ENCODE measurements around the gene DHRS4. TPM values are rescaled to one million over a fixed set of nuclear protein-coding genes. Genes with fewer than 3 reads are reported as not detected.

DHRS4 gene
- total and polyA plus RNA-seq, 8 donors: 28.1 to 41.4 (median 37.1) TPM

DNA sequence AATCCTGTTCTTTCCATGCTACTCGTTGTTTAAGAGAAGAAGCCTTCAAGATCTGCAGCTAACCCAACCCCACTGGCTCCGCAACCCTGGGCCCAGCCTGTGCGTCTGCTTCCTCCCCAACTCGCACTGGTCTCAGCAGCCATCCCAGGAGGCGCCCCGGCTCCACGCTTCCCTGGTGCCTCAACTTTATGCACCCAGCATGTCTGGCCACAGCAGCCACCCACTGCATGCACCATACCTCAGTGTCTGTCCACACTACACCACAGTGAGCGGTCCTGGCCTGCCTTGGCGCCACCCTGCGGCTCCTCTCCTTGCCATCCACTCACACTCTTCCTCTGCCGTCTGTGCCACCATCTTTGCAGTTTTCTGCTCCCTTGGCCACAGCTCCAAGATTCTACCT, 27.0 kb upstream of the DHRS4 start:
- peak in 1 of 4 donors; percentile 80 for DNase-seq
- Histone ChIP-seq H3K27ac (no peak overlapping the region), H3K36me3 (no peaks in the 10 kb centered on the region), H3K27me3 (no peaks in the 10 kb centered on the region), H3K4me1 (no peaks in the 10 kb centered on the region), H3K4me3 (no peak overlapping the region), H3K9me3 (no peaks in the 10 kb centered on the region)
- intact Hi-C loops (cut with DNase I): no loop called here
- no peak for ATAC-seq
- TF ChIP-seq, protein P1, sequence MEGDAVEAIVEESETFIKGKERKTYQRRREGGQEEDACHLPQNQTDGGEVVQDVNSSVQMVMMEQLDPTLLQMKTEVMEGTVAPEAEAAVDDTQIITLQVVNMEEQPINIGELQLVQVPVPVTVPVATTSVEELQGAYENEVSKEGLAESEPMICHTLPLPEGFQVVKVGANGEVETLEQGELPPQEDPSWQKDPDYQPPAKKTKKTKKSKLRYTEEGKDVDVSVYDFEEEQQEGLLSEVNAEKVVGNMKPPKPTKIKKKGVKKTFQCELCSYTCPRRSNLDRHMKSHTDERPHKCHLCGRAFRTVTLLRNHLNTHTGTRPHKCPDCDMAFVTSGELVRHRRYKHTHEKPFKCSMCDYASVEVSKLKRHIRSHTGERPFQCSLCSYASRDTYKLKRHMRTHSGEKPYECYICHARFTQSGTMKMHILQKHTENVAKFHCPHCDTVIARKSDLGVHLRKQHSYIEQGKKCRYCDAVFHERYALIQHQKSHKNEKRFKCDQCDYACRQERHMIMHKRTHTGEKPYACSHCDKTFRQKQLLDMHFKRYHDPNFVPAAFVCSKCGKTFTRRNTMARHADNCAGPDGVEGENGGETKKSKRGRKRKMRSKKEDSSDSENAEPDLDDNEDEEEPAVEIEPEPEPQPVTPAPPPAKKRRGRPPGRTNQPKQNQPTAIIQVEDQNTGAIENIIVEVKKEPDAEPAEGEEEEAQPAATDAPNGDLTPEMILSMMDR (IDR thresholded peaks at IDR 0.05): no peak

DNA sequence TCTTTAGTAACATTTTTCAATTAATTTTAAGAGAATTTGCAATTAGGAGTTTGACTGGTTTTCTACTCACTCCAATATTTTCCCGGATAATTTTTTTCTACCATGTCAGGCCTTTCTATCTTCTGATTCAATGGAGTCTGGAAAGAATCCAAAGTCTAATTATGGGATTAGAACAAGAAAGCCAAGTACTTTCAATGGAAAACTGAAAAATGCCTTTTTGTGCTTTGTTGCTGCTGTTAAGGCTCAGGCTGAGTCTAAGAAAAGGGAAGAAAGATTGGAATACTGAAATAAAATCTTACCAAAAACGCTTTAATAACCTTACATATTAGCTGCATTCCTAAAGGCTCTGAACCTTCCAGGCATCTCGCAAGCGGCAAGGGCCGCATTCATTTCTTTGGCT, 24.4 kb upstream of the DHRS4 start:
- ATAC-seq (no peak), DNase-seq (no peak)
- Histone ChIP-seq H3K36me3 (no peaks in the 10 kb centered on the region), H3K4me3 (no peak overlapping the region), H3K27me3 (no peaks in the 10 kb centered on the region), H3K27ac (no peak overlapping the region), H3K9me3 (no peaks in the 10 kb centered on the region), H3K4me1 (no peaks in the 10 kb centered on the region)
- TF ChIP-seq, protein P1 (IDR thresholded peaks at IDR 0.05): no peak
- intact Hi-C loops (cut with DNase I): no loop called here

DNA sequence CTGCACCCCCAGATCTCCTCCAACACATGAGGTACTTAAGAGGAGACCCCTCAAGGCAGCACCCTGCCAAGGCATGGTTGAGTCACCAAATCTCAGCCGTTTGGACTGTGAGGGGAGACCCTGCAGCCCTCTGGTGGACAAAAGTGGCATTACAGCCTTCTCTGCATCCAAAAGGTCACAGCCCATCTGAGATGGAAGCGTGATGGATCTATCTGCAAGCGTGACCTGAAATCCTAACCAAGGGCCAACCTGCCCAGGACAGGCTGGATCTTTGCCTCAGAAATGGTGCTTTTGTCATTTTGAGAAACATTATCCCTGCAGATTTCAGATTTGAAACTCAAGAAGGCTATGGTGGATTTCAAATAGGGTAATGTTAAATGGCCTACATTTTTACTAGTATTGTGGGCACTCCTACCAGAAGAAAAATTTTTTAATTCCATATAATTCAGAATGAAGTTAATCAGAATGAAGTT, 23.7 kb upstream of the DHRS4 start:
- peak in 3 of 4 donors; percentile 58 to 78 (median 60) for DNase-seq
- intact Hi-C loops (cut with DNase I): no loop called here
- TF ChIP-seq, protein P1 (IDR thresholded peaks at IDR 0.05): peak; percentile 86 to 95

DNA sequence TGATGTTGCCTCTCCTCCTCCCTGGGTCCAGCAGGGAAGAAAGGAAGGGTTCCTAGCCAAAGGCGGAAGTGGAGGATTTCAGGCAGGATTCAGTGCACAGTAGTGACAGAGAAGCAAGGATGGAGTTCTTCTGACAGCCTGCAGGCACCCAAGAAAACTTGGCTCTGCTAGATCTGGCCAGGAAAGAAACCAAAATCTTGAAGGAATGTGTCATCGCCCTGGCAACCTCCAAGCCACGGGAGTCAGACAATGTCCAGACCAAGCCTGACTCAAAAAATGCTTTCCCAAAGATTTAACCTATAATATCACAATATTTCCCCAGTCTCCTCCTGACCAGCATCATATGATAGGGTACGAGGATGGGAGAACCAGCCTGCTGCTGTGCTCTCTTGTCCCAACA, 22.8 kb upstream of the DHRS4 start:
- Histone ChIP-seq H3K4me1 (no peaks in the 10 kb centered on the region), H3K4me3 (no peak overlapping the region), H3K36me3 (no peaks in the 10 kb centered on the region), H3K27ac (no peak overlapping the region), H3K27me3 (no peaks in the 10 kb centered on the region), H3K9me3 (no peaks in the 10 kb centered on the region)
- ATAC-seq: no peak
- no peak for DNase-seq
- TF ChIP-seq, protein P1 (IDR thresholded peaks at IDR 0.05): no peak
- intact Hi-C loops (cut with DNase I): no loop called here

More for the DNA sequence above, 23.7 kb upstream of the DHRS4 start:
- peak; percentile 95 for ATAC-seq
- Histone ChIP-seq H3K27ac (no peak overlapping the region), H3K9me3 (no peaks in the 10 kb centered on the region), H3K36me3 (no peaks in the 10 kb centered on the region), H3K4me3 (no peak overlapping the region), H3K4me1 (no peaks in the 10 kb centered on the region), H3K27me3 (no peaks in the 10 kb centered on the region)

DNA sequence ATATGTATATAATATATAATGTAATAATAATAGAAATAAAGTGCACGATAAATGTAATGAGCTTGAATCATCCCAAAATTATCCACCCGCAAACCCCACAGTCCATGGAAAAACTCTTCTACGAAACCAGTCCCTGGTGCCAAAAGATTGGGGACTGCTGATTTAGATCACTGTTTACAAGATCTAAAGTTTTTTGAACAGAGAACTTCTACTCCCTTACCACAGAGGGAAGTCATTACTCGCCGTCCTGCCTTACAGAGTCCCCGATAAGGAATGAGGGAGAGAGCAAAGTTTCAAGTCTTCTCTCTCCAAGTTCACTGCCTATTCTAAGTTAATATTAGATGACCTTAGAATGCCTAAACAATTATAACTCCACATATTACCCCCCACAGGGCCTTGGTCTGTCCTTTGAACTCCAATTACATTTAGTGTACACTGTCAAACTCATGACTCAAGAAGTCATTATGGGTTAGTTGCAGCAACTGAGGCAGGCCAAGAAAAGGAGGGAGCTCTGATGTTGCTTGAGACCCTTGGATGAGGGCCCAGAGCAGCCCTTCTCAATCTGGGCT, 21.8 kb upstream of the DHRS4 start:
- ATAC-seq (no peak), DNase-seq (no peak)
- Histone ChIP-seq H3K4me1 (no peaks in the 10 kb centered on the region), H3K27ac (no peak overlapping the region), H3K27me3 (no peaks in the 10 kb centered on the region), H3K36me3 (no peaks in the 10 kb centered on the region), H3K4me3 (no peak overlapping the region), H3K9me3 (no peaks in the 10 kb centered on the region)
- intact Hi-C loops (cut with DNase I): no loop called here
- TF ChIP-seq, protein P1 (IDR thresholded peaks at IDR 0.05): no peak
